GM10248 (cell line): ENCODE results near the gene B3GAT1.

Experiments
- CTCF ChIA-PET: fragments of 300-600 bp; sonication (Branson Sonifier 250); formaldehyde crosslinking; extraction: SDS; loops from one replicate; lab custom pipeline; 2021; ENCODE audit warnings: antibody characterized with exemption; lab: Yijun Ruan, JAX
- POLR2A ChIA-PET: fragments of 350-650 bp; sonication (Branson Sonifier 250); formaldehyde crosslinking; extraction: SDS; loops from one replicate; lab custom pipeline; 2020; ENCODE audit warnings: antibody characterized with exemption; lab: Yijun Ruan, JAX
- DNase-seq: peaks from one replicate; pipeline ENCODE4 v3.0.0; 2012; ENCODE audit errors: extremely low spot score
- TF ChIP-seq, protein P1 (sequence below): IDR thresholded peaks from 2 replicates; pipeline ENCODE4 v1.5.1; 2012; ENCODE audit warnings: mild to moderate bottlenecking, low read depth; ENCODE audit errors: extremely low read depth, missing control alignments, control extremely low read depth

B3GAT1 gene

DNA sequence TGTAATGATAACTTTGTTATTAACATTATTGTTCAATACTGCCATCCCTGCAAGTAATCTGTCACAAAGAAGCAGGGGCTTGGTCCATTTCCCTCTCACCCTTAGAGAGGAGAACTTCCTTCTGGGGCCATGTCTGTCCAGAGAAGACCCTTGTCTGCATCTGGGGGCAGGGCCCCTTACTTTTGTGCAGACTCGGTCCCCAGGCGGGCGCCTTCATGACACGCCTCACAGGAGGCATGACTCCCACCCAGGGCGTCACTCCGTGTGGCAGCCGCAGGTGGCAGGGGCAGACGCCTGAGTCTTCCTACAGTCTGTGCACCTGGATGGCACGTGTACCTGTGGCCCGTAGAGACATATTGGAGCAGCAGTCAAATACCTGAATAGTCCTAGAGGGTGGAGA is 21.8 kb upstream of the B3GAT1 start:
- TF ChIP-seq, protein P1, sequence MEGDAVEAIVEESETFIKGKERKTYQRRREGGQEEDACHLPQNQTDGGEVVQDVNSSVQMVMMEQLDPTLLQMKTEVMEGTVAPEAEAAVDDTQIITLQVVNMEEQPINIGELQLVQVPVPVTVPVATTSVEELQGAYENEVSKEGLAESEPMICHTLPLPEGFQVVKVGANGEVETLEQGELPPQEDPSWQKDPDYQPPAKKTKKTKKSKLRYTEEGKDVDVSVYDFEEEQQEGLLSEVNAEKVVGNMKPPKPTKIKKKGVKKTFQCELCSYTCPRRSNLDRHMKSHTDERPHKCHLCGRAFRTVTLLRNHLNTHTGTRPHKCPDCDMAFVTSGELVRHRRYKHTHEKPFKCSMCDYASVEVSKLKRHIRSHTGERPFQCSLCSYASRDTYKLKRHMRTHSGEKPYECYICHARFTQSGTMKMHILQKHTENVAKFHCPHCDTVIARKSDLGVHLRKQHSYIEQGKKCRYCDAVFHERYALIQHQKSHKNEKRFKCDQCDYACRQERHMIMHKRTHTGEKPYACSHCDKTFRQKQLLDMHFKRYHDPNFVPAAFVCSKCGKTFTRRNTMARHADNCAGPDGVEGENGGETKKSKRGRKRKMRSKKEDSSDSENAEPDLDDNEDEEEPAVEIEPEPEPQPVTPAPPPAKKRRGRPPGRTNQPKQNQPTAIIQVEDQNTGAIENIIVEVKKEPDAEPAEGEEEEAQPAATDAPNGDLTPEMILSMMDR, result no peak
- ChIA-PET CTCF (no interaction called here), POLR2A (no interaction called here)
- DNase-seq, result no peak

DNA sequence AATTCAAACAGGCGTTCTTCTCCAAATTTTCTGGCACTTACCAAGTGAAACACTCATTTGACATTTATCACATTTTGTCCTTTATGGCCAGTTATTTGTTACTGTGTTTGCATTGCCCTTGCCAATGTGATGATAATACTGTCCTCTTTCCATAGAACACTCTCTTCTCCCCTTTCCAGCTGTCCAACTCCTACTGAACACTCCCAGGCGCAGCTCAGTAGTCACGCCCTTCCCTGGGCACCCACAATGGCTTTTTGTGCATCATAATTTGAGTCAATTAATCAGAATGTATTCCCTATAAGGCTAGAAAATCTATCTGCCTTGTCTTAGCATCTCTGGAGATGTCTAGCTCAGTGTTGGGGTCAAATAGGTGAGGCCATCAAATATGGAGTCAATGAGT is 21.2 kb upstream of the B3GAT1 start:
- TF ChIP-seq, protein P1, result no peak
- POLR2A ChIA-PET, result no interaction called here
- no peak for DNase-seq
- CTCF ChIA-PET, result no interaction called here

DNA sequence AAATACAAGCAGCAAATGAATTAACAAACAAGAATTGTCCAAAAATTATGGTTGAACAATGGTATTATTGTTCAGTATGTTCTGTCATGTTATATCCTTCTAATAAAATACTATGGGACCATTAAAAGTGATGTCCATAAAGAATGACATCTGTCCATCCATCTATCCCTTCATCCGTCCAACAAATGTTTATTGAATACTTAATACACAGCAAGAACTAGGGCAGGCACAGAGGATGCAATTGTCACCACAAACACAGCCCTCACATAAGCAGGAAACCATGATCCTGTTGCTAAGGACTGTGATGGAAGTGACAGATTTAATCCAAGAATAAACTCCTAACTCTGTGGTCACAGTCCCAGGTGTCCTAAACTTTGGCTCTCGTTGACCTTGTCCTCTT is 20.7 kb upstream of the B3GAT1 start:
- POLR2A ChIA-PET, result no interaction called here
- CTCF ChIA-PET, result no interaction called here

DNA sequence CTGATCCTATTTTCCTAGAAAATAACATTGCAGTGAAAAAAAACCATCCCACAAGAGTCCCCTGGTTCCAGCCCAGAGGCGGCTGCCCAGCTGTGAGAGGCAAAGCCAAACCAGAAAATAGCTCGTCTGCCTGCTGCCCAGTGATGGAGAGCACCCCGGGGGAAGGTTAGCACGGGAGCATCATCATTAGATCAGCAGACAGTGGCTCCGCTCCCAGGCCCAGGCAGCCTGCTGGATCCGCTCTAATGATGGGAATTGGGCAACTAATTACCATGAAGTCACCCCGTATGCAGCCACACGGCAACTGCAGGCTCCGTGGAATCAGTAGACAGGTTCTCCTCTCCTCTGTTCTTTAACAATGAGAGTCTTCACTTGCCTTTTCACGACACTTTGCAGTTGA is 17.1 kb upstream of the B3GAT1 start:
- TF ChIP-seq, protein P1, result no peak
- DNase-seq, result no peak
- ChIA-PET POLR2A (no interaction called here), CTCF (no interaction called here)

More for the DNA sequence above, 20.7 kb upstream of the B3GAT1 start:
- TF ChIP-seq, protein P1, result no peak
- no peak for DNase-seq

DNA sequence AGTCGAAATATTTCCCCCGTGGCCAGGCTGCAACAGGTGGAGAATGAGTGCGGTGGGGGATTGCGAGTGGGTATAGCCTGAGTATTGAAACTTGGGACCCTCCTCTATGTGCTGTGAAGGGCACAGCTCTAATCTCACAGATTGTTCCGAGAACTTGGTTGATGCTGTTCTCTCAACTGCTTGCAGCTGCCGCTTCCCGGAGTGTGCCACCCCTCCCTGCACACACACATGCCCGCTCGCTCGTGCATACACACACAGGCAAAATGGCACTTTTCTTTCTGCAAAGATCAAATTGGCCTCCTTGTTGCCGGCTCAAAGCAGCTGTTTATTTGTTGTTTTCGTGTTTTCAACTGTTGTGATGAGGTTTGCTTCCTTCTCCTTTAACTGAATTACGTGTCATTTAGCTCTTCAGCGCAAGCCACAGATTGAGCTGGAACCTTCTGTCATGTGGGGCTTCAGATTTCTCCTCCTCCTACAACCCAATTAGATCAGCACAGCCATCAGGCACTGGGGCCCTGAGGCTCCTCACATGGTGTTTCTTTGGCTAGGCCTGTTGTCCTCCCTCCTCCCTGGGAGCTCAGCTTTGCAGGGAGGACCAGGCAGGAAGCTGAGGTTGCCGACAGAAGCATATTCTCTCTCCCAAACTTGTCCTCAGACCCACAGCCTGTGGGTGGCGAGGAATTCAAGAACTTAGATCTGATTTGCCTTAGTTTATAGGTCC is 13.9 kb upstream of the B3GAT1 start:
- TF ChIP-seq, protein P1, result no peak
- no peak for DNase-seq
- ChIA-PET POLR2A (no interaction called here), CTCF (interaction anchor here (0.8 to 1.2 kb wide), 2 partner anchors 10 to 150 kb away, joined by 3 to 4 read pairs; partner anchors contain the start of gene GLB1L3)

DNA sequence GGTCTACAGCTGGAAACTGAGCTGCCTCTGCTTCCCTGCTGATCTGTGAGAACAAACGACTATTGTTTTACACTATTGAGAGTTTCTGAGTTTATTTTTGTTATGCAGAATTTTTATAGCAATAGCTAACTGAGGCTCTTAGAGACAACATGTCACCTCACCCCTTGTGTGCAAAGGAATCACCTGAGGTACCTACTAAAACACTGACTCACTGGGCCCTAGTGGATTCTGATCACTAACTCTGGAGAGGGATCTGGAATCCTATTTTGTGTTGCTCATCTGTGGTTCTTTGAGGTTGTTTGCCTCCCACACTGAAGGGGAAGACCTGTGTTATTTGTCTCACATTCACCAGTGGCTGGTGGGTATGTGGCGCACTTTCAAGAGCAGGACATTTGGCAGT is 13.4 kb upstream of the B3GAT1 start:
- CTCF ChIA-PET, result interaction anchor here (0.8 to 1.2 kb wide), 2 partner anchors 10 to 150 kb away, joined by 3 to 4 read pairs; partner anchors contain the start of gene GLB1L3
- DNase-seq, result no peak
- TF ChIP-seq, protein P1, result no peak
- POLR2A ChIA-PET, result no interaction called here
